Suprapubic skin (tissue), 3 donors: ENCODE results near the gene CNN3.

Experiments used
- EP300 ChIP-seq: sonication (generic); formaldehyde crosslinking; IDR thresholded peaks from one replicate; pipeline ENCODE4 v1.6.1; 2017; ENCODE audit warnings: antibody characterized with exemption
- TF ChIP-seq, protein P1 (sequence below), 2 donors: fragments of 200-600 bp in 1 of 2; fragments of 450-650 bp in 1 of 2; sonication (generic) in 1 of 2; IDR thresholded peaks; one replicate each; pipeline ENCODE4 v1.5.1; 2016 to 2019; ENCODE audit warnings: antibody characterized with exemption in 2 of 2, mild to moderate bottlenecking in 1 of 2, moderate library complexity in 1 of 2

DNA sequence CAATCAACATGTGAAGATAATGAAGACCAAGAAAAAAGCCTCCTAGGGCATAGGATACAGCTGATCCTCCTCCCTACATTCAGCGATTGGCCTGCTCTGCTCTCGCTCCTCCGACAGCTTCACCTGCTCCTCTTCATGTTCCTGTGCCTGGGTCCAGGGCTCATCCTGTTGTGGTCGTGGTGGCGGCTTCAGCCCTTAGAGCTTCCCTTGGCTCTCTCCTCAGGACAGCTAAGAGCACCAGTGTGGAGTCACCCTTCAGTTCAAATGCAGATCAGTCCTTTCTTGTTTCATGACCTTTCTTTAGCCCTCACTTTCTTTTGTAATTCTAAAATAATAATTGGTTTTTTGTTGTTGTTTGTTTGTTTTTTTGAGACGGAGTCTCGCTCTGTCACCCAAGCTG lies 18.7 kb downstream of the CNN3 start:
- TF ChIP-seq, protein P1, sequence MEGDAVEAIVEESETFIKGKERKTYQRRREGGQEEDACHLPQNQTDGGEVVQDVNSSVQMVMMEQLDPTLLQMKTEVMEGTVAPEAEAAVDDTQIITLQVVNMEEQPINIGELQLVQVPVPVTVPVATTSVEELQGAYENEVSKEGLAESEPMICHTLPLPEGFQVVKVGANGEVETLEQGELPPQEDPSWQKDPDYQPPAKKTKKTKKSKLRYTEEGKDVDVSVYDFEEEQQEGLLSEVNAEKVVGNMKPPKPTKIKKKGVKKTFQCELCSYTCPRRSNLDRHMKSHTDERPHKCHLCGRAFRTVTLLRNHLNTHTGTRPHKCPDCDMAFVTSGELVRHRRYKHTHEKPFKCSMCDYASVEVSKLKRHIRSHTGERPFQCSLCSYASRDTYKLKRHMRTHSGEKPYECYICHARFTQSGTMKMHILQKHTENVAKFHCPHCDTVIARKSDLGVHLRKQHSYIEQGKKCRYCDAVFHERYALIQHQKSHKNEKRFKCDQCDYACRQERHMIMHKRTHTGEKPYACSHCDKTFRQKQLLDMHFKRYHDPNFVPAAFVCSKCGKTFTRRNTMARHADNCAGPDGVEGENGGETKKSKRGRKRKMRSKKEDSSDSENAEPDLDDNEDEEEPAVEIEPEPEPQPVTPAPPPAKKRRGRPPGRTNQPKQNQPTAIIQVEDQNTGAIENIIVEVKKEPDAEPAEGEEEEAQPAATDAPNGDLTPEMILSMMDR (IDR thresholded peaks at IDR 0.05): no peak
- TF ChIP-seq EP300: no peak
